Middle frontal gyrus (tissue), 1 donor: Measurements from ENCODE around the gene CEP152.

Source experiments
- DNase-seq: peaks from one replicate; pipeline ENCODE4 v3.0.0-alpha.2; 2015; ENCODE audit warnings: low spot score; ENCODE audit errors: extremely low spot score

The CEP152 gene

GRCh38 chr15:48774484-48774883, 36.4 kb downstream of the CEP152 start:
- DNase-seq: no peak

GRCh38 chr15:48766196-48766595, 44.7 kb downstream of the CEP152 start:
- DNase-seq: no peak

GRCh38 chr15:48765022-48765421, 45.8 kb downstream of the CEP152 start:
- DNase-seq: no peak

- DNase-seq: no peak
Measured at GRCh38 chr15:48761393-48762158, 49.3 kb downstream of the CEP152 start.

GRCh38 chr15:48759921-48760320, 50.9 kb downstream of the CEP152 start:
- no peak for DNase-seq

- no peak for DNase-seq
Measured at GRCh38 chr15:48757661-48758060, 53.2 kb downstream of the CEP152 start.

GRCh38 chr15:48754011-48754410, 56.9 kb downstream of the CEP152 start:
- DNase-seq: no peak

GRCh38 chr15:48751595-48751994, 59.3 kb downstream of the CEP152 start:
- DNase-seq: no peak

GRCh38 chr15:48748535-48748934, 62.3 kb downstream of the CEP152 start:
- DNase-seq: no peak

- DNase-seq: no peak
Measured at GRCh38 chr15:48733615-48734014, 77.3 kb downstream of the CEP152 start.

GRCh38 chr15:48730506-48730905, 80.4 kb downstream of the CEP152 start:
- no peak for DNase-seq

- no peak for DNase-seq
Measured at GRCh38 chr15:48723969-48724368, 86.9 kb downstream of the CEP152 start.

GRCh38 chr15:48722764-48723661, 87.9 kb downstream of the CEP152 start:
- no peak for DNase-seq

GRCh38 chr15:48721061-48721810, 89.6 kb downstream of the CEP152 start:
- no peak for DNase-seq

- DNase-seq: no peak
Measured at GRCh38 chr15:48720646-48721045, 90.2 kb downstream of the CEP152 start.

GRCh38 chr15:48719668-48720067, 91.2 kb downstream of the CEP152 start:
- no peak for DNase-seq

GRCh38 chr15:48718646-48719045, 92.2 kb downstream of the CEP152 start:
- DNase-seq: no peak

GRCh38 chr15:48717458-48717857, 93.4 kb downstream of the CEP152 start:
- DNase-seq: no peak

- DNase-seq: no peak
Measured at GRCh38 chr15:48712546-48712945, 98.3 kb downstream of the CEP152 start.

GRCh38 chr15:48710952-48711495, 99.8 kb downstream of the CEP152 start:
- DNase-seq: no peak

- DNase-seq: no peak
Measured at GRCh38 chr15:48708641-48709040, 102.2 kb downstream of the CEP152 start.
